NOMO-1 treated with dmso at 0.1 percent for 144 hours (cell line): ENCODE results near the gene EXOC4.
"Not testable (repeated sequence)": the region's sequence is repeated elsewhere in the genome, so short reads cannot be mapped to it uniquely, and the experiment has no call there.

Experiments used
- DNase-seq: peaks from one replicate; lab custom pipeline; 2025; ENCODE audit not compliant: unreplicated experiment; lab: John Stamatoyannopoulos, UW

EXOC4 gene

GRCh38 chr7:133962646-133963045 is 709.8 kb downstream of the EXOC4 start:
- DNase-seq: no peak

GRCh38 chr7:133963629-133964028 is 710.8 kb downstream of the EXOC4 start:
- DNase-seq: no peak

- no peak for DNase-seq
These were observed 718.7 kb downstream of the EXOC4 start for GRCh38 chr7:133971625-133972024.

GRCh38 chr7:133973710-133974109 is 720.8 kb downstream of the EXOC4 start:
- DNase-seq: no peak

GRCh38 chr7:133975130-133975529 is 722.3 kb downstream of the EXOC4 start:
- no peak for DNase-seq

GRCh38 chr7:133976140-133976539 is 723.3 kb downstream of the EXOC4 start:
- no peak for DNase-seq

GRCh38 chr7:133977409-133978274 is 724.8 kb downstream of the EXOC4 start:
- DNase-seq: no peak

GRCh38 chr7:133978502-133979295 is 725.8 kb downstream of the EXOC4 start:
- DNase-seq: no peak

GRCh38 chr7:133980804-133981203 is 727.9 kb downstream of the EXOC4 start:
- DNase-seq: no peak

- no peak for DNase-seq
These were observed 731.0 kb downstream of the EXOC4 start for GRCh38 chr7:133983685-133984419.

- DNase-seq: no peak
These were observed 732.4 kb downstream of the EXOC4 start for GRCh38 chr7:133985300-133985699.

- DNase-seq: no peak
These were observed 734.7 kb downstream of the EXOC4 start for GRCh38 chr7:133987582-133987981.

- DNase-seq: no peak
These were observed 740.7 kb downstream of the EXOC4 start for GRCh38 chr7:133993547-133993946.

- DNase-seq: not testable (repeated sequence)
These were observed 741.2 kb downstream of the EXOC4 start for GRCh38 chr7:133994100-133994499.

GRCh38 chr7:133997463-133997862 is 744.6 kb downstream of the EXOC4 start:
- no peak for DNase-seq

GRCh38 chr7:133999178-133999577 is 746.3 kb downstream of the EXOC4 start:
- DNase-seq: no peak

- DNase-seq: no peak
These were observed 752.1 kb downstream of the EXOC4 start for GRCh38 chr7:134004829-134005505.

GRCh38 chr7:134009314-134010110 is 756.6 kb downstream of the EXOC4 start:
- no peak for DNase-seq

GRCh38 chr7:134013249-134013648 is 760.4 kb downstream of the EXOC4 start:
- DNase-seq: no peak

- no peak for DNase-seq
These were observed 762.1 kb downstream of the EXOC4 start for GRCh38 chr7:134014935-134015334.
